ENCODE data around the gene LCE2C. TPM values are rescaled to one million over a fixed set of nuclear protein-coding genes. Genes with fewer than 3 reads are reported as not detected.
"Not testable (repeated sequence)": the region's sequence is repeated elsewhere in the genome, so short reads cannot be mapped to it uniquely, and the experiment has no call there.

LCE2C gene
- total RNA-seq, 4 donors from 2014 or later: not detected

DNA sequence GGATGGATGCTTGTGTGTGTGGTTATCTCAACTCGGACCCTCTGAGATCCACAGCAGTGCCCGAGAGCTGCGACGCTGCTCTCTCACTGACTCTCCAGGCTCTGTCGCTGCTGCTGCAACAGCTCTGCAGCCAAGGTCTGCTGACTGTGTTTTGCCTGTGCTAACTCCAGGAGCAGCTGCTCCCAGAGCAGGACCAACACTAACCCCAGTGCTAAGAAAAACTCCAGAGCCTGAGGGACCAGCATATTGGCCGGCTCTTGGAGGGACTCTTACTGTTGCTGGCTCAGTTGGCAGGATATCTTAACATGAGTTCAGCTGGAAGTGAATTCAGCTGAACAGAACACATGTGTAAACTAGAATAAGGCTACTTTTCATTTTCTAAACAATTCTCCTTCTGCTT lies 4.4 kb downstream of the LCE2C start:
- TF ChIP-seq, protein P1, sequence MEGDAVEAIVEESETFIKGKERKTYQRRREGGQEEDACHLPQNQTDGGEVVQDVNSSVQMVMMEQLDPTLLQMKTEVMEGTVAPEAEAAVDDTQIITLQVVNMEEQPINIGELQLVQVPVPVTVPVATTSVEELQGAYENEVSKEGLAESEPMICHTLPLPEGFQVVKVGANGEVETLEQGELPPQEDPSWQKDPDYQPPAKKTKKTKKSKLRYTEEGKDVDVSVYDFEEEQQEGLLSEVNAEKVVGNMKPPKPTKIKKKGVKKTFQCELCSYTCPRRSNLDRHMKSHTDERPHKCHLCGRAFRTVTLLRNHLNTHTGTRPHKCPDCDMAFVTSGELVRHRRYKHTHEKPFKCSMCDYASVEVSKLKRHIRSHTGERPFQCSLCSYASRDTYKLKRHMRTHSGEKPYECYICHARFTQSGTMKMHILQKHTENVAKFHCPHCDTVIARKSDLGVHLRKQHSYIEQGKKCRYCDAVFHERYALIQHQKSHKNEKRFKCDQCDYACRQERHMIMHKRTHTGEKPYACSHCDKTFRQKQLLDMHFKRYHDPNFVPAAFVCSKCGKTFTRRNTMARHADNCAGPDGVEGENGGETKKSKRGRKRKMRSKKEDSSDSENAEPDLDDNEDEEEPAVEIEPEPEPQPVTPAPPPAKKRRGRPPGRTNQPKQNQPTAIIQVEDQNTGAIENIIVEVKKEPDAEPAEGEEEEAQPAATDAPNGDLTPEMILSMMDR (IDR thresholded peaks at IDR 0.05; ENCODE audit: low read depth): no peak

DNA sequence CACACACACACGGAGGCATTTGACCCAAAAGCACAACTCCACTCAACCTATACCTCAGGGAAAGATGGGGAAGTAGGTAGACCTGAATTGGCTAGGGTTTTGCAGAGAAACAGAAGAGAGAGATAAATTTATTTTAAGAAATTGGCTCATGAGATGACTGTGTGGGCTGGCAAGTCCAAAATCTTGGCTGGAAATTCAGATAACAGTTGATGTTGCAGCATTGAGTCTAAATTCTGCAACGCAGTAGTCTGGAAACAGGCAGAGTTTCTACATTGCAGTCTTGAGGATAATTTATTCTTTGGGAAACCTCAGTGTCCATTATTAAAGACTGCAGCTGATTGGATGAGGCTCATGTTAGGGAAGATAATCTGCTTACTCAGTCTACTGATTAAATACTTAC lies 6.5 kb downstream of the LCE2C start:
- TF ChIP-seq, protein P1 (IDR thresholded peaks at IDR 0.05; ENCODE audit: low read depth): no peak

DNA sequence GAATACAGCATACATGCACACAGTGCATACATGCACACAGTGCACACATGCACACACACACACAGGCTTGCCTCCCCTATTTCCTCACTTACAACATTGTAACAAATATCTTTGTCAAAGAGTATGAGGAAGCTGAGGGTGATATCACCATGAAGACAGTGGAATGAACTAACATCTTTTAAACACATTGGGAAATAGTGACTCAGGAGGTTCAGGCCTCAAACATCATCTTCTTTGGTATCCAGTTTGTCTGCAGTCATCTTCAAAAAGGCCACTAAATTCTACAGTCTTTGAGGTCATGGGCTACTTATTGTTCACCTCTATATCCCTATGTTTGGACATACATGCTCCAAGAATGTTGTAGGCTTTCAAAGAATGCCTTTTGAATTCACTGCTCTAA lies 8.8 kb downstream of the LCE2C start:
- TF ChIP-seq, protein P1 (IDR thresholded peaks at IDR 0.05; ENCODE audit: low read depth): no peak

DNA sequence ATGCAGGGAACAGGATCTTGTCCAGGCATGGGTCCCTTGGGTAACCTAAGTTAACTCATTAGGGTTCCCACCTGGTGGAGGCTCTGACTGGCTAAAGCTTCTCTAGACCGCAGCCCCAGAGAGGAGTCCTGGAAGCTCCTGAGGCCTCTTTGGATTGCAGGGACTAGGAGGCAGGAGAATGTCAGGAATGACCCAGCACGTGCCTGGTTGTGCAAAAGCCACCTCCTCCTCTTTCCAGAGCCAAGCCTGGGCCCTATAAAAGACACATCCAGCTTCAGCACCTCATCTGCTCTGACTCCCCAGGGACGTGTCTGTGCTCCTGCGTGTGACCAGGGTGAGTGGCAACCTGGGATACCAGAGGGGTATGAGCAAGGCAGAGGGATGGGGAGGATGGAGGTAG lies 10.7 kb downstream of the LCE2C start, which contains the start of gene LCE2B:
LCE2B (plus strand) TSS at position 301 of the 400 bp plus-strand sequence. CDS start 721 bp downstream, outside the sequence.
- TF ChIP-seq, protein P1 (IDR thresholded peaks at IDR 0.05; ENCODE audit: low read depth): not testable (repeated sequence)

DNA sequence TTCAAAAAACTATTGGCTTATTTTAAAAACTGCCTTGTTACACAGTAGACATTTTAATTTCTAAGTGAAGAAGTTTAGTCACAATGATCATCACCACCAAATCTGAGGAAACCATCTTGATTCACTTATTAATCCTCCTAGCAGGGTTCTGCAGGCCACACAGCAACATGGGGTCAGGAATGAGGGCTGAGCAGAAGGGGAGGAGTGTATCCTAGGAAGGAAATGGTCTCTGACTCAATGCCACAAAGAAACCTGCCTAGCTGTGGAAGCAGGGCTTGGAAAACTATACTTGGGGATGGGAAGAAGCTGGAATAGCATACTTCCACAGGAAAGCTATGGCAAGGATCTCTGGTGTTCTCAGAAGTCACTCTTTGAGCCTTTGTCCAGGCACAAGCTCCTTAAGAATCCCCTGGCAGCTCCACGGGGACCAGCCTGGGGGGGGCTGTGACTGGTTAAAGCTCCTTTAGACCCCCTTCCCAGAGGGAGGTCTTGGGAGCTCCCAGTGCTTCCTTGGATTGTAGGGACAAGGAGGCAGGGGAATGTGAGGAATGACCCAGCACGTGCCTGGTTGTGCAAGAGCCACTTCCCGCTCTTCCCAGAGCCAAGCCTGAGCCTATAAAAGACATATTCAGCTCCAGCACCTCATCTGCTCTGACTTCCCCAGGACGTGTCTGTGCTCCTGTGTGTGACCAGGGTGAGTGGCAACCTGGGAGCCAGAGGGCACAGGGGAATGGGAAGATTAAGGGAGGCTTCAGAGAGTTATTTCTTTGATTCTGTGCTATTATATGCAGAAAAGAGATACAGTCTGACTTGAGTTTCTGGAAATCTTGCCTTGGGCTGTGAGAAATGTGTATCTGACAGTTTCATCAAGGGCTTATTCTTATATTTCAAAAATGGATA lies 22.9 kb downstream of the LCE2C start, which contains the start of gene LCE2A:
LCE2A (plus strand) TSS at position 645 of the 900 bp plus-strand sequence. CDS start 557 bp downstream, outside the sequence.
- TF ChIP-seq, protein P1 (IDR thresholded peaks at IDR 0.05; ENCODE audit: low read depth): no peak

DNA sequence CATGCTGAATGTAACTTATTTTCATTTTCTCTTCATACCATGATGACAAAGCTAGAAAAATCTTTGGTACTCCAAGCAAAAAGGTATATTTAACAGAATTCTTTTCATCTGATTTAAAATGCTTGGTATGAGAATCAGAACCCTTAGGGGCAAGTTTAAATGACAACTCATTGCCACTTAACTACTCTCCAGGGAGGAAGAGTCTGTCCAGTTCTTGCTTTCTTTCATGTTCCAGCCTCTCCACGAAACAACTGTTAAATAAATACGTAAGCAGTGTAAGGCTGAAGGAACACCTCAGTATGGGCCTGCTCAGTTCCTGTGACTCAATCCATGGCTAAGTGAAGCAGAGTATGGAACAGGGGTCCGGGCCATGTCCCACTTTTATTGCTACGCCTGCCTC lies 24.7 kb downstream of the LCE2C start:
- TF ChIP-seq, protein P1 (IDR thresholded peaks at IDR 0.05; ENCODE audit: low read depth): no peak

DNA sequence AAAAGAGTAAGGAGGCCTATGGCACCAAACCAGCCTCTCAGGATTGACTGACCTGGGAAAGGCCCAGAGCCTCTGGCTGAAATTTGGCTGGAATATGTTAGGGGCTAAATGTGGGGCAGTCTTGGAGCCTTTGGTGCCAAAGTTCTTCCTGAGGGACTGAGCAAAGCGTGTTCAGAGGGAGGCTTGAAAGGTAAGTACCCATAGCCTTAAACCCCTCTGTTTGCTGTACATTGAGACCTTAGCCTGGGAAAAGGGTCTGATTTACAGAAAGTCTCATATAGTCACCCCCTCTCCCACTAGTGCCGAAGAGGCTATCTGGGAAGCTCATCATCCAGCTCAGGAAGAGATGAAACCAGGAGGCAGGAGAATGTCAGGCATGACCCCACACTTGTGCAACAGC lies 32.8 kb downstream of the LCE2C start, which contains the start of gene LCE4A:
LCE4A (plus strand) TSS at position 301 of the 400 bp plus-strand sequence. CDS start 916 bp downstream, outside the sequence.
- TF ChIP-seq, protein P1 (IDR thresholded peaks at IDR 0.05; ENCODE audit: low read depth): no peak

Data from subcutaneous adipose tissue (tissue), 4 donors.